Fibroblast of the aortic adventitia (primary cell): ENCODE results near the gene CCNY. TPM values are rescaled to one million over a fixed set of nuclear protein-coding genes. Genes with fewer than 3 reads are reported as not detected.

Experiments
- DNase-seq: peaks from one replicate; pipeline ENCODE4 v3.0.0-alpha.2; 2010; ENCODE audit warnings: low read depth
- H3K4me3 ChIP-seq: 2 replicates; pipeline ENCODE4 v1.5.1; 2011; ENCODE audit warnings: low read depth, mild to moderate bottlenecking, control low read depth, low read length, moderate library complexity
- total RNA-seq: library from RNA; depleted of rRNA; stranded (reverse); fragments of >200 nt; gene quantifications from 2 replicates; pipeline ENCODE4 v1.2.3, GENCODE V29; 2012; ENCODE audit warnings: low replicate concordance
- TF ChIP-seq, protein P1 (sequence below): IDR thresholded peaks from 2 replicates; pipeline ENCODE4 v1.5.1; 2011; ENCODE audit warnings: mild to moderate bottlenecking, low read length, control low read depth, inconsistent platforms; ENCODE audit not compliant: insufficient read depth

The CCNY gene
- total RNA-seq, 1 donor = 55.4 TPM

DNA sequence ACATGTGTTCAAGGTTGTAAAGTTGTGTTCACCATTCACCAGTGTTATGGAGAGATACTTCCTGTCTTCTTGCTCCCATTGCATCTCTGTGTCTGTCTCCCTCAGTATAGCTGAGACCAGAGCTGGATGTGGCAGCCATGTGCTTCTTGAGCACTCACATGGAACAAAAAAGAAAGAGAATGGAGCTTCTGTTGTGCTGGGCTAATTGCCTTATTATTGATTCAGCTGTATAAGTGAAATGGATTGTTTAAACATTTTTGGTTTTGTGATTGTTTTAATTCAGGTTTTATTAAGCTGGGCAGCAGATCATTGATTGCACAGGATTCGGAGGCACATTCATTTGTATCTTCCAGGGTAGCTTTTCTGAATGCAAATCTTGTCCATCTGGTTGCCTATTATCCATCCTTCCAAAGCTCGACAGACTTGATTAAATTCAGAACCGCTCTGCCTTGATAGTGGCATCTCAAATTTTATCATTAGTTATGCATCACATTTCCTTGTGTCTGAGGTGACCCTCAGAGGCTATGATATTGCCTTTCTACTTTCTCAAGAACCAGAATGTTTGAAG is 119.9 kb downstream of the CCNY start:
- H3K4me3 ChIP-seq = no peak overlapping the region
- TF ChIP-seq, protein P1, sequence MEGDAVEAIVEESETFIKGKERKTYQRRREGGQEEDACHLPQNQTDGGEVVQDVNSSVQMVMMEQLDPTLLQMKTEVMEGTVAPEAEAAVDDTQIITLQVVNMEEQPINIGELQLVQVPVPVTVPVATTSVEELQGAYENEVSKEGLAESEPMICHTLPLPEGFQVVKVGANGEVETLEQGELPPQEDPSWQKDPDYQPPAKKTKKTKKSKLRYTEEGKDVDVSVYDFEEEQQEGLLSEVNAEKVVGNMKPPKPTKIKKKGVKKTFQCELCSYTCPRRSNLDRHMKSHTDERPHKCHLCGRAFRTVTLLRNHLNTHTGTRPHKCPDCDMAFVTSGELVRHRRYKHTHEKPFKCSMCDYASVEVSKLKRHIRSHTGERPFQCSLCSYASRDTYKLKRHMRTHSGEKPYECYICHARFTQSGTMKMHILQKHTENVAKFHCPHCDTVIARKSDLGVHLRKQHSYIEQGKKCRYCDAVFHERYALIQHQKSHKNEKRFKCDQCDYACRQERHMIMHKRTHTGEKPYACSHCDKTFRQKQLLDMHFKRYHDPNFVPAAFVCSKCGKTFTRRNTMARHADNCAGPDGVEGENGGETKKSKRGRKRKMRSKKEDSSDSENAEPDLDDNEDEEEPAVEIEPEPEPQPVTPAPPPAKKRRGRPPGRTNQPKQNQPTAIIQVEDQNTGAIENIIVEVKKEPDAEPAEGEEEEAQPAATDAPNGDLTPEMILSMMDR = no peak
- DNase-seq = no peak

- DNase-seq = no peak
- TF ChIP-seq, protein P1 = no peak
- no peak overlapping the region for H3K4me3 ChIP-seq
Measured at GRCh38 chr10:35456784-35457183, 120.5 kb downstream of the CCNY start.

- H3K4me3 ChIP-seq = no peak overlapping the region
- DNase-seq = no peak
- TF ChIP-seq, protein P1 = no peak
Measured at GRCh38 chr10:35458500-35459448, 122.5 kb downstream of the CCNY start.

- H3K4me3 ChIP-seq = no peak overlapping the region
- TF ChIP-seq, protein P1 = no peak
- DNase-seq = no peak
Measured at GRCh38 chr10:35459449-35459847, 123.1 kb downstream of the CCNY start.

- H3K4me3 ChIP-seq = no peak overlapping the region
- TF ChIP-seq, protein P1 = no peak
- no peak for DNase-seq
Measured at GRCh38 chr10:35460852-35461460, 124.6 kb downstream of the CCNY start.

DNA sequence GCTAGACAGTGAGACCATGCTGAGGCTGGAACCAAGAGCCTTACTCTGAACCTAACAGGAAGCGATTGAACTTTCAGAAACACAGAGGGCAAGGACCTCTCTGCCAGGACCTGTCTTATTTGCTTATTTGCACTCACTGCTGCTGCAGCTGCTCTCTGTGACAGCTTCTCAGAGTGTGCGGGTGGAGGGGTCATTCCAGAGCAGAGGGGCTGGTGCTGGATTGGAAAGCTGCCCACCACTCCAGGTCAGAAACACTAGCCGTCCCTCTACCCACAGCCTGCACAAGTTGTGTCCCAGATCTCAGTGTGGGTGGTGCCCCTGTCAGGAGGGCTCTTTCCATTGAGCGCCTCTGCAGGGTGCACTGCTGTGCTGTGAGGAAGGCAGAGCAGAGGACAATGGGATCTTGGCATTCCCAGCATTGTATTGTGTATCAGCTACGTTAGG is 126.2 kb downstream of the CCNY start:
- TF ChIP-seq, protein P1 = no peak
- DNase-seq = no peak
- H3K4me3 ChIP-seq = no peak overlapping the region
